ENCODE data around the gene SAP30BP.

The SAP30BP gene

GRCh38 chr17:75722542-75723095, 55.5 kb downstream of the SAP30BP start:
- no peak for DNase-seq

GRCh38 chr17:75723171-75723930, 56.2 kb downstream of the SAP30BP start:
- DNase-seq = no peak

GRCh38 chr17:75724016-75725003, 57.2 kb downstream of the SAP30BP start:
- no peak for DNase-seq

- no peak for DNase-seq
These were observed 58.4 kb downstream of the SAP30BP start for GRCh38 chr17:75725504-75725903.

GRCh38 chr17:75727391-75727790, 60.3 kb downstream of the SAP30BP start:
- no peak for DNase-seq

GRCh38 chr17:75729351-75729750, 62.2 kb downstream of the SAP30BP start:
- DNase-seq = no peak

GRCh38 chr17:75730065-75730464, 62.9 kb downstream of the SAP30BP start:
- no peak for DNase-seq

- no peak for DNase-seq
These were observed 64.1 kb downstream of the SAP30BP start for GRCh38 chr17:75731086-75731715.

- no peak for DNase-seq
These were observed 64.8 kb downstream of the SAP30BP start for GRCh38 chr17:75731716-75732498.

- DNase-seq = no peak
These were observed 66.3 kb downstream of the SAP30BP start for GRCh38 chr17:75733471-75733870.

- no peak for DNase-seq
These were observed 67.6 kb downstream of the SAP30BP start for GRCh38 chr17:75734674-75735294.

GRCh38 chr17:75736173-75736835, 69.2 kb downstream of the SAP30BP start:
- DNase-seq = no peak

GRCh38 chr17:75737133-75737962, 70.2 kb downstream of the SAP30BP start:
- DNase-seq = no peak

GRCh38 chr17:75738218-75738802, 71.2 kb downstream of the SAP30BP start:
- DNase-seq = no peak

- no peak for DNase-seq
These were observed 72.0 kb downstream of the SAP30BP start for GRCh38 chr17:75739174-75739573.

- DNase-seq = no peak
These were observed 72.7 kb downstream of the SAP30BP start for GRCh38 chr17:75739801-75740200.

GRCh38 chr17:75740215-75740614, 73.1 kb downstream of the SAP30BP start:
- DNase-seq = no peak

GRCh38 chr17:75740631-75741077, 73.5 kb downstream of the SAP30BP start:
- DNase-seq = no peak

GRCh38 chr17:75742337-75742736, 75.2 kb downstream of the SAP30BP start:
- DNase-seq = no peak
